ENCODE data around the gene PRXL2A.
"Not testable (repeated sequence)": the region's sequence is repeated elsewhere in the genome, so short reads cannot be mapped to it uniquely, and the experiment has no call there.

PRXL2A gene, protein sequence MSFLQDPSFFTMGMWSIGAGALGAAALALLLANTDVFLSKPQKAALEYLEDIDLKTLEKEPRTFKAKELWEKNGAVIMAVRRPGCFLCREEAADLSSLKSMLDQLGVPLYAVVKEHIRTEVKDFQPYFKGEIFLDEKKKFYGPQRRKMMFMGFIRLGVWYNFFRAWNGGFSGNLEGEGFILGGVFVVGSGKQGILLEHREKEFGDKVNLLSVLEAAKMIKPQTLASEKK

GRCh38 chr10:80408242-80409101 is at the start of gene PRXL2A:
PRXL2A (plus strand) TSS chr10:80408551; CDS start chr10:80420468, 11,917 bp downstream.
- peak; percentile 82 for DNase-seq

DNA sequence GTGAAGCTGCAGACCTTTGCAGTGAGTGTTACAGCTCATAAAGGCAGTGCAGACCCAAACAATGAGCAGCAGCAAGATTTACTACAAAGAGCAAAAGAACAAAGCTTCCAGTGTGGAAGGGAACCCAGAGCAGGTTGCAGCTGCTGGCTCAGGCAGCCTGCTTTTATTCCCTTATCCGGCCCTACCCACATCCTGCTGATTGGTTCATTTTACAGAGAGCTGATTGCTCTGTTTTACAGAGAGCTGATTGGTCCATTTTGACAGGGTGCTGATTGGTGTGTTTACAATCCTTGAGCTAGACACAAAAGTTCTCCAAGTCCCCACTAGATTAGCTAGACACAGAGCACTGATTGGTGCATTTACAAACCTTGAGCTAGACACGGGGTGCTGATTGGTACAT is 49.4 kb upstream of the PRXL2A start:
- DNase-seq: not testable (repeated sequence)

DNA sequence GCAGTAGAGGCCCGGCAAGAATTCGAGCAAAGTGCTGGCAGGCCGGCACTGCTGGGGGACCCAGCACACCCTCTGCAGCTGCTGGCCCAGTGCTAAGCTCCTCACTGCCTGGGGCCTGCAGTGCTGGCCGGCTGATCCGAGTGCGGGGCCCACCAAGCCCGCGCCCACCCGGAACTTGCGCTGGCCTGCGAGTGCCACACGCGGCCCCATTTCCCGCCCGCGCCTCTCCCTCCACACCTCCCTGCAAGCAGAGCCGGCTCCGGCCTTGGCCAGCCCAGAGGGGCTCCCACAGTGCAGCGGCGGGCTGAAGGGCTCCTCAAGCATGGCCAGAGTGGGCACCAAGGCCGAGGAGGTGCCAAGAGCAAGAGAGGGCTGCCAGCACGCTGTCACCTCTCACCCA is 48.7 kb upstream of the PRXL2A start:
- no peak for DNase-seq

DNA sequence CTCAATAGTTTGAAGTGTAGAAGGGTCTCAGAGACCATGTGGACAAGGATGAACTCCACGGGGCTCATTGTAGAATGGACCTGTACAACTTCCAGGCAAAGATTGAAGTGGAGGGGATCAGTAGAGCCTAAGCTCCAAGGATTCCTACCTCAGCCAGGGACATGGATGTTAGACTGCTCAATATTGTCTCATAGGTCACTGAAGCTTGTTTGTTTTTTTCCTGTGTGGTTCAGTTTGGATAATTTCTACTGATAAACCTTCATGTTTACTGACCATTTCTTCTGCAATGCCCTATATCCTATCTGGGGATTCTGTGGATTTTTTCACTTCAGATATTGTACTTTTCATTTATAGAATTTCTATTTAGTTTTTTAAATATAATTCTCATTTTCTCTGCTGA is 42.8 kb upstream of the PRXL2A start:
- DNase-seq: no peak

DNA sequence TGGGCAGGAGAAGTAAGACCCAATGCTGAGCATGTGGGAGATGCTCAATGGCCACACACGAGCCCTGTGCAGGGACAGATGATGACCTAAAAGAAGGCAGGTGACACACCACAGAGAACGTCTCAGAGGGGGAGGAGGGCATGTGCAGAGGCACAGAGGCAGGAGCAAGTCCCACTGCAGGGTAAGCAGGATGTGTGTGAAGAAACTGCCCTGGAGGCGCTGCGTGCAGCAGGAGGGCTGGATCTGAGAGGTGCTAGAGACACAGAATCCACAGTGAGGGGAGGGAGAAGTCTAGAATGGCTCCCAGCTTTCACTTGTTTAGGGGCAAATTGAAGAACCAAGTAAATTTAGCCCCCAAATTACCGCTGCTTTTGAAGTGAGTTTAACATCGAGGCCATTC is 36.9 kb upstream of the PRXL2A start:
- DNase-seq: no peak

- no peak for DNase-seq
Measured at GRCh38 chr10:80372675-80373074, 35.7 kb upstream of the PRXL2A start.

- DNase-seq: no peak
Measured at GRCh38 chr10:80373502-80373901, 34.8 kb upstream of the PRXL2A start.

GRCh38 chr10:80379701-80380100 is 28.6 kb upstream of the PRXL2A start:
- no peak for DNase-seq

DNA sequence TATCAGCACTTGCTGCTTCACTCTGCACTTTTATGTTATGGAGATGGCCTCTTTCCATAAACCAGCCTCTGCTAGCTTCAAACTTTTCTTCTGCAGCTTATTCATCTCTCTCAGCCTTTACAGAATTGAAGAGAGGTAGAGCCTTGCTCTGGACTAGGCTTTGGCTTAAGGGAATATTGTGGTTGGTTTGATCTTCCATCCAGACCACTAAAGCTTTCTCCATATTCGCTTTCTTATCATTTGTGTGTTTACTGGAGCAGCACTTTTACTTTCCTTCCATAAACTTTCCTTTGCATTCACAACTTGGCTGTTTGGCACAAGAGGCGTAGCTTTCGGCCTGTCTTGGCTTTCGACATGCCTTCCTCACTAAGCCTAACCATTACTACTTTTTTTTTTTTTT is 28.2 kb upstream of the PRXL2A start:
- no peak for DNase-seq

GRCh38 chr10:80382989-80383388 is 25.4 kb upstream of the PRXL2A start:
- DNase-seq: peak; percentile 55

- DNase-seq: no peak
Measured at GRCh38 chr10:80390740-80391139, 17.6 kb upstream of the PRXL2A start.

- no peak for DNase-seq
Measured at GRCh38 chr10:80392250-80392649, 16.1 kb upstream of the PRXL2A start.

- no peak for DNase-seq
Measured at GRCh38 chr10:80394358-80394916, 13.9 kb upstream of the PRXL2A start.

DNA sequence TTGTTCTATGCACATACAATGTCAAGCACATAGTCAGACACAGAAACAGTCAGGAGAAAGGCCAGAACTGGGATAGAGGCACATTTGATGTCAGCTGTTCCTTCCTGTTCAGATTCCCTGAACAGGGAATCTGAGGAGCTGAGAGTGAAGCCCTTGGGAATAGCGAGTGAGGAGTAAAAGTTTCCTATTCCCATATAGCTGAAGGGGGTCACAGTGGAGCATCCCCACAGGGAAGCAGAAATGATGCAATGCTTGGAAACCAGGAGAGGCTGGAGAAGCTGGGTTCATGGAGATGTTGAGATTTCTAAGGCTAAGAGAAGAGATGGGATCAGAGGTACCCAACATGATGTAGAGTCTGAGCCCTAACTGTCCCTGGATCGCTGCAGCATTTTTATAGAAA is 11.3 kb upstream of the PRXL2A start:
- DNase-seq: no peak

- DNase-seq: no peak
Measured at GRCh38 chr10:80400136-80400804, 8.1 kb upstream of the PRXL2A start.

DNA sequence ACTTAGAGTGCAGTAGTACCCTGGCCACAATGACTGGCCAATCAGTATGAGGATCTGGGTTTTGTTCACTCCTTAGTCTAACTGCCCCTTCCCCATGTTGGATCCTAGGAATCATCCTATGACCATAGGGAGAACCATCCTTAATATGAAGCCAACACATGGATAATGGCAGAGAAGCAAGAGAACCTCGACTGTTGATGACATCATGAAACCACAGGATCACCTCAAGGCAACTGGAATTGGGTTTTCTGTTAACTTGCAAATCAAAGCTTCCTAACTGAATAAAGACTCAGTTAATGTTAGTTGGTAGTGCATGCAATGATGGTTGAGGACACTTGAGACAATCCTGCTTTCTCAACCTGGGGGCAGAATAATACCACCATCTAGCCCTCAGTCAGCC is 3.3 kb upstream of the PRXL2A start:
- DNase-seq: no peak

- no peak for DNase-seq
Measured at GRCh38 chr10:80405626-80406025, 2.7 kb upstream of the PRXL2A start.

- no peak for DNase-seq
Measured at GRCh38 chr10:80406204-80406603, 2.1 kb upstream of the PRXL2A start.

DNA sequence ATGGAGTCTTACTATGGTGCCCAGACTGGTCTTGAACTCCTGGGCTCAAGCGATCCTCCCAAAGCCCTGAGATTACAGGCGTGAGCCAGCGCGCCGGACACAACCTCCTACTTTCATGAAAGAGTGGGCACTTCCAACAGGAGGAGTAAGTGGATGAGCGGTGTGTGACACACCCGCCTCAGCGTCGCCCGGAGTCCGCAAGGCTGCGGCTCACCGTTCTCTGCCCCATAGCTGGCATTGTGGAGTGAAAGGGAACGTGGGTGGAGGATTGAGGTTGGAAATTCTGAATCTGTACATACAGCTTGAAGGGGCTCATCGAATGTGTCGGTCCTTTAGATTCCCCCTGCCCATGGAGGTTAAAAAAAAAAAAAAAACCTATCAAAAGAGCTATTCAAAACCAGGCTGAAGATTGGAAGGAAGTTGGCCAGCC is 524 bp upstream of the PRXL2A start:
- no peak for DNase-seq

- DNase-seq: no peak
Measured at GRCh38 chr10:80409121-80409520, 770 bp downstream of the PRXL2A start.

DNA sequence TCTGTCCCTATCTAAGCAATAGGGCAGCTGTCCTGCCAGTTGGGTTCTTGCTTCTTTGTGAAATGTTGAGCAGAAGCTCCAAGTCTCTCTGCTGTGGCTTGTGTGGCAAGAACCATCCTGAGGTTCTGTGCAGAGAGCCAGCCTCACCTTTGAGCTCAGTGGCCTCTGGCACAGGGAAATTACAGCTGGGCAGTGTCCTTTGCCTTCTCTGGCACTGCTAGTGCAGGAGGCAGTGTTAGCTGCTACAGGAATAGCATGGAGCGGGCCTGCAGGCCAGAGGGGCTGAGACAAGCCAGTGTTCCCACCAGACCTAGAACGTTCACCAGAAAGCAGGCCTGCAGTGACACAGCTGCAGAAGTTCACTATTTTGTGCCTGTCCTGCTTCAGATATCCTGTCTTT is 1.8 kb downstream of the PRXL2A start:
- DNase-seq: no peak

DNA sequence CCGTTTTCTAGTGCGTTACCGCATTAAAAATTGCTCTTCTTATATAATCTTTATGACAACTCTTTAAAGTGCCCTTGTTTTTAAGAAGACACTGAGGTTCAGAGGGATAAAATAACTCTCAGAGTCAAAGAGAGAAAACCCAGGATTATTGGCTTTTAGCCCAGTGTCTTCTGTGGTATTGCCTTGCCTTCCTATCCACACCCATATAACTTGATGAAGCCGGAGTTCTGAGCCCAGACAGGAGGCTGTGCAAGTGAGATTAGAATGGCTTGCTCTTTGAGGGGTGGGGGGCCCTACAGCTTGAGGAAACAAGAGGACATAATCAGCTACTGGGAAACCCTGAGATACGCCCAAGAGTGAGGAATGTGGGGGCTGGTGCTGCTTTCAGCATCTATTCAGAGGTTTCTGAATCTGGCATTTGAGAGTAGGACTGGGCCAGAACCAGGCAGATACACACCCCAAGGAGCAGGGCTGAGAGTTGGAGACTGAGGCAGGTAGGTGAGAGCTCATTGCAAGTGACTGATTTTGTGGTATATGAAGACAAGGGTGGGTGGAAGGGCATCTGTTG is 2.3 kb downstream of the PRXL2A start:
- DNase-seq: no peak

DNA sequence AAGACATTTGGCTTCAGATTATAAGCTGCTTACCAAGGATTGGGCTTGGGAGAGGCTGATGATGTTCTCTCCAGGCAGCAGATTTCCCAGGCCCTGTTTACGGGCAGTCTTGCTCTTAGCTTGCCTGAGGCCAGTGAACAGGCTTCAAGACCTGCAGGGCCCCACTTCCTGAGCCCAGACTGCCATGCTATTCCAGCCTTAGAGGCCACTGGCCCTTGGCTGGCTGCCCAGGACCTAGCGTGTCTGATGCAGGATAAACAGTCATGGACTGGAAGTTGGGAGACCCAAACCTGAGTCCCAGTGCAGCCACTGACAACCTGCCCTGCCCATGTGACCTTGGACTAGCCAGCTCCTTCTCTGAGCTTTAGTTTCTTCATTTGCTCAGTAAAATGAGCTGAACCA is 2.9 kb downstream of the PRXL2A start:
- no peak for DNase-seq

All from right forelimb (tissue), 1 donor.